K562 (cell line): Measurements from ENCODE around the gene RAP1GAP2. TPM values are rescaled to one million over a fixed set of nuclear protein-coding genes. Genes with fewer than 3 reads are reported as not detected.
A peak's percentile ranks its signal among the peaks of the same experiment; 100 is the strongest.

Experiments used
- ATAC-seq: fragments of 200-7000 bp; cut with Tn5 transposase; 3 replicates; pipeline ENCODE4 v1.9.1; 2020; ENCODE audit warnings: moderate library complexity
- BruUV-seq: library from RNA; stranded (reverse); fragments of 400-500 nt; replicated peaks from 2 replicates; lab custom pipeline; 2021; lab: Mats Ljungman, UMichigan
- CTCF ChIA-PET: fragments of 300-600 bp; formaldehyde crosslinking; extraction: SDS; loops from one replicate; lab custom pipeline; 2021; ENCODE audit warnings: low intra/inter-chr PET ratio; lab: Yijun Ruan, JAX
- POLR2A ChIA-PET: fragments of 300-600, 350-650 bp; sonication (Branson Sonifier 250); formaldehyde crosslinking; extraction: SDS; loops from one replicate; lab custom pipeline; 2021; ENCODE audit warnings: antibody characterized with exemption, inconsistent platforms; lab: Yijun Ruan, JAX
- DNase-seq, 4 experiments: peaks; one replicate each; pipeline versions ENCODE4 v3.0.0 to v3.0.0-alpha.2; 2011 to 2018; ENCODE audit warnings: low spot score in 3 of 4, mixed read lengths in 3 of 4; ENCODE audit errors: extremely low read depth in 1 of 4
- FAIRE-seq: peaks from 2 replicates; lab custom pipeline; 2011; peaks lifted over from hg19 to GRCh38; lab: Jason Lieb, UNC
- H2AFZ ChIP-seq: 2 replicates; pipeline ENCODE4 v1.6.0; 2011; ENCODE audit warnings: low read depth, low read length, control low read depth, inconsistent platforms
- H3K27ac ChIP-seq: fragments of 200-600 bp; 3 replicates; pipeline ENCODE4 v1.8.0; 2011; ENCODE audit warnings: low read depth, mild to moderate bottlenecking, control low read depth, inconsistent platforms, low read length, moderate library complexity, mixed read lengths; ENCODE audit errors: extremely low read depth
- H3K27me3 ChIP-seq, 2 experiments: fragments of 300-600 bp in 1 of 2; 2 replicates in 1 of 2; 3 replicates in 1 of 2; pipeline versions ENCODE4 v1.6.0 to v1.8.0; 2011; ENCODE audit warnings: inconsistent platforms in 2 of 2, low read length in 2 of 2, mild to moderate bottlenecking in 1 of 2, mixed read lengths in 1 of 2, moderate library complexity in 1 of 2; ENCODE audit not compliant: control insufficient read depth in 2 of 2, insufficient read depth in 2 of 2
- H3K36me3 ChIP-seq: fragments of 300-600 bp; 3 replicates; pipeline ENCODE4 v1.8.0; 2011; ENCODE audit warnings: mild to moderate bottlenecking, low read length, inconsistent platforms; ENCODE audit not compliant: control insufficient read depth, insufficient read depth
- H3K4me1 ChIP-seq, 2 experiments: fragments of 200-600 bp in 1 of 2; replicated peaks in 1 of 2; 2 replicates in 1 of 2; 3 replicates in 1 of 2; pipeline versions ENCODE4 v1.5.1 to v1.8.0; 2011; ENCODE audit warnings: inconsistent platforms in 2 of 2, low read length in 2 of 2, mild to moderate bottlenecking in 1 of 2, mixed read lengths in 1 of 2, moderate library complexity in 1 of 2; ENCODE audit not compliant: control insufficient read depth in 2 of 2, insufficient read depth in 2 of 2
- H3K4me2 ChIP-seq: 2 replicates; pipeline ENCODE4 v1.6.1; 2011; ENCODE audit warnings: low read length, control low read depth, inconsistent platforms, mixed read lengths; ENCODE audit not compliant: insufficient read depth
- H3K4me3 ChIP-seq: fragments of 200-600 bp; sonication (generic), shearing (Covaris generic); 2 replicates; pipeline ENCODE4 v1.5.1; 2016; ENCODE audit warnings: control low read depth, inconsistent platforms
- H3K79me2 ChIP-seq: fragments of 200-600 bp; 3 replicates; pipeline ENCODE4 v1.8.0; 2011; ENCODE audit warnings: low read length, inconsistent platforms; ENCODE audit not compliant: control insufficient read depth, insufficient read depth
- H3K9ac ChIP-seq, 2 experiments: 2 replicates each; pipeline versions ENCODE4 v1.6.0 to v1.6.1; 2011; ENCODE audit warnings: low read depth in 2 of 2, low read length in 2 of 2, control low read depth in 1 of 2, inconsistent platforms in 1 of 2, mild to moderate bottlenecking in 1 of 2, mixed read lengths in 1 of 2; ENCODE audit not compliant: insufficient read depth in 1 of 2
- H3K9me1 ChIP-seq: one replicate; pipeline ENCODE4 v1.6.0; 2011; ENCODE audit warnings: inconsistent platforms, mild to moderate bottlenecking, low read length, moderate library complexity; ENCODE audit not compliant: control insufficient read depth, insufficient read depth
- H3K9me3 ChIP-seq: replicated peaks from 2 replicates; pipeline ENCODE4 v1.5.1; 2011; ENCODE audit warnings: low read depth, low read length, inconsistent platforms; ENCODE audit not compliant: control insufficient read depth, insufficient read depth
- H4K20me1 ChIP-seq: replicated peaks from 2 replicates; pipeline ENCODE4 v1.6.1; 2011; ENCODE audit warnings: low read length, inconsistent platforms, mixed read lengths; ENCODE audit not compliant: control insufficient read depth, insufficient read depth
- PKNOX1 ChIP-seq: fragments of 450-650 bp; IDR thresholded peaks from 2 replicates; pipeline ENCODE4 v1.6.1; 2016
- RFX1 ChIP-seq: fragments of 450-650 bp; IDR thresholded peaks from 2 replicates; pipeline ENCODE4 v1.6.1; 2016; ENCODE audit warnings: mild to moderate bottlenecking, moderate library complexity
- WGBS: fragments of 100-300 bp; shearing (Covaris generic); methylation state at CpG from one replicate; pipeline ENCODE4 v1.1.6; 2016; ENCODE audit warnings: low coverage, mixed read lengths; ENCODE audit not compliant: insufficient coverage; ENCODE audit errors: missing lambda C conversion rate; 5-methylcytosine and 5-hydroxymethylcytosine counted together
- in situ Hi-C: fragments of 300-500 bp; cut with MboI; formaldehyde crosslinking; loops from 4 replicates; pipeline ENCODE4 v1.15.0; 2018; ENCODE audit warnings: inconsistent platforms, mixed read lengths
- intact Hi-C: fragments of 100-400 bp; cut with micrococcal nuclease; formaldehyde crosslinking; loops from 2 replicates; pipeline ENCODE4 v1.14.2; 2022
- polyA plus RNA-seq, 8 experiments: library from polyadenylated mRNA; depleted of rRNA in 4 of 8; stranded (reverse) in 5 of 8; unstranded in 3 of 8; fragments of >200 nt; fragmentation: Nextera tagmentation in 2 of 8; fragmentation: Illumina TruSeq in 1 of 8; extraction: Ambion mirVana in 2 of 8; extraction: Trizol in 1 of 8; gene quantifications; 2 replicates each; pipeline versions ENCODE4 v1.2.1 to v1.2.3, GENCODE V29; 2011 to 2014; ENCODE audit warnings: inconsistent platforms in 1 of 8, missing spikeins in 1 of 8
- total RNA-seq, 7 experiments: library from RNA; depleted of rRNA in 6 of 7; stranded (reverse); fragments of >200 nt in 6 of 7; fragmentation: Illumina TruSeq in 2 of 7; extraction: Trizol in 2 of 7; gene quantifications; 2 replicates each; pipeline versions ENCODE4 v1.2.1 to v1.2.3, GENCODE V29; 2011 to 2021; ENCODE audit warnings: low replicate concordance in 1 of 7
- TF ChIP-seq, protein P1 (sequence below): fragments of 450-650 bp; IDR thresholded peaks from 2 replicates; pipeline ENCODE4 v1.6.1; 2016; ENCODE audit warnings: low read depth
- TF ChIP-seq, protein P2 (sequence below): IDR thresholded peaks from 2 replicates; pipeline ENCODE4 v1.6.1; 2014; ENCODE audit warnings: antibody characterized with exemption

RAP1GAP2 gene
- total and polyA plus RNA-seq, 9 of the 15 experiments (the other 6 are each of a cell fraction or from before 2014, with no cell fraction given) = 0.01 to 1.3 (median 0.42) TPM; not detected in 1

- Histone ChIP-seq H3K4me2 (no peak overlapping the region), H3K27me3 (peaks cover 0 to 18% of the 10 kb centered on the region in 2 experiments; a peak in 3 of 5 replicates), H3K79me2 (no peaks in the 10 kb centered on the region), H3K4me3 (no peak overlapping the region), H3K4me1 (peaks cover 3 to 5% of the 10 kb centered on the region in 2 experiments; a peak in 3 of 5 replicates), H3K27ac (no peak overlapping the region), H3K9ac (no peak overlapping the region), H3K36me3 (no peaks in the 10 kb centered on the region), H3K9me1 (no peaks in the 10 kb centered on the region), H3K9me3 (no peaks in the 10 kb centered on the region), H4K20me1 (peaks cover 16% of the 10 kb centered on the region; the same call in 1 of the 2 replicates), H2AFZ (no peak overlapping the region)
- DNase-seq (no peak), ATAC-seq (no peak), FAIRE-seq (no peak)
- BruUV-seq = no TSS peak
- ChIA-PET CTCF (no interaction called here), POLR2A (no interaction called here)
- TF ChIP-seq RFX1 (peak; percentile 66), PKNOX1 (no peak)
- intact Hi-C loops (no loop called here), in situ Hi-C loops (no loop called here)
- 8% methylated on average over 11 of the region's 17 CpGs for whole genome bisulfite sequencing
Measured at GRCh38 chr17:2815781-2816185, 19.5 kb downstream of the RAP1GAP2 start.

- H3K9me3 ChIP-seq = no peaks in the 10 kb centered on the region
- H3K4me2 ChIP-seq = no peak overlapping the region
- H2AFZ ChIP-seq = no peak overlapping the region
- in situ Hi-C loops (no loop called here), intact Hi-C loops (no loop called here)
- BruUV-seq = no TSS peak
- DNase-seq (no peak), FAIRE-seq (no peak), ATAC-seq (no peak)
- POLR2A ChIA-PET = no interaction called here
- no peaks in the 10 kb centered on the region for H3K79me2 ChIP-seq
- H3K9me1 ChIP-seq = no peaks in the 10 kb centered on the region
- peaks cover under 1 to 16% of the 10 kb centered on the region in 2 experiments; a peak in 3 of 5 replicates for H3K27me3 ChIP-seq
- no peak overlapping the region for H3K27ac ChIP-seq
- peaks cover 3 to 4% of the 10 kb centered on the region in 2 experiments; a peak in 3 of 5 replicates for H3K4me1 ChIP-seq
- no peak overlapping the region for H3K9ac ChIP-seq
- H3K4me3 ChIP-seq = no peak overlapping the region
- CTCF ChIA-PET = no interaction called here
- whole genome bisulfite sequencing = 7% methylated on average over 2 of the region's 4 CpGs
- H4K20me1 ChIP-seq = peaks cover 12% of the 10 kb centered on the region; the same call in 1 of the 2 replicates
- no peaks in the 10 kb centered on the region for H3K36me3 ChIP-seq
- TF ChIP-seq, protein P1, sequence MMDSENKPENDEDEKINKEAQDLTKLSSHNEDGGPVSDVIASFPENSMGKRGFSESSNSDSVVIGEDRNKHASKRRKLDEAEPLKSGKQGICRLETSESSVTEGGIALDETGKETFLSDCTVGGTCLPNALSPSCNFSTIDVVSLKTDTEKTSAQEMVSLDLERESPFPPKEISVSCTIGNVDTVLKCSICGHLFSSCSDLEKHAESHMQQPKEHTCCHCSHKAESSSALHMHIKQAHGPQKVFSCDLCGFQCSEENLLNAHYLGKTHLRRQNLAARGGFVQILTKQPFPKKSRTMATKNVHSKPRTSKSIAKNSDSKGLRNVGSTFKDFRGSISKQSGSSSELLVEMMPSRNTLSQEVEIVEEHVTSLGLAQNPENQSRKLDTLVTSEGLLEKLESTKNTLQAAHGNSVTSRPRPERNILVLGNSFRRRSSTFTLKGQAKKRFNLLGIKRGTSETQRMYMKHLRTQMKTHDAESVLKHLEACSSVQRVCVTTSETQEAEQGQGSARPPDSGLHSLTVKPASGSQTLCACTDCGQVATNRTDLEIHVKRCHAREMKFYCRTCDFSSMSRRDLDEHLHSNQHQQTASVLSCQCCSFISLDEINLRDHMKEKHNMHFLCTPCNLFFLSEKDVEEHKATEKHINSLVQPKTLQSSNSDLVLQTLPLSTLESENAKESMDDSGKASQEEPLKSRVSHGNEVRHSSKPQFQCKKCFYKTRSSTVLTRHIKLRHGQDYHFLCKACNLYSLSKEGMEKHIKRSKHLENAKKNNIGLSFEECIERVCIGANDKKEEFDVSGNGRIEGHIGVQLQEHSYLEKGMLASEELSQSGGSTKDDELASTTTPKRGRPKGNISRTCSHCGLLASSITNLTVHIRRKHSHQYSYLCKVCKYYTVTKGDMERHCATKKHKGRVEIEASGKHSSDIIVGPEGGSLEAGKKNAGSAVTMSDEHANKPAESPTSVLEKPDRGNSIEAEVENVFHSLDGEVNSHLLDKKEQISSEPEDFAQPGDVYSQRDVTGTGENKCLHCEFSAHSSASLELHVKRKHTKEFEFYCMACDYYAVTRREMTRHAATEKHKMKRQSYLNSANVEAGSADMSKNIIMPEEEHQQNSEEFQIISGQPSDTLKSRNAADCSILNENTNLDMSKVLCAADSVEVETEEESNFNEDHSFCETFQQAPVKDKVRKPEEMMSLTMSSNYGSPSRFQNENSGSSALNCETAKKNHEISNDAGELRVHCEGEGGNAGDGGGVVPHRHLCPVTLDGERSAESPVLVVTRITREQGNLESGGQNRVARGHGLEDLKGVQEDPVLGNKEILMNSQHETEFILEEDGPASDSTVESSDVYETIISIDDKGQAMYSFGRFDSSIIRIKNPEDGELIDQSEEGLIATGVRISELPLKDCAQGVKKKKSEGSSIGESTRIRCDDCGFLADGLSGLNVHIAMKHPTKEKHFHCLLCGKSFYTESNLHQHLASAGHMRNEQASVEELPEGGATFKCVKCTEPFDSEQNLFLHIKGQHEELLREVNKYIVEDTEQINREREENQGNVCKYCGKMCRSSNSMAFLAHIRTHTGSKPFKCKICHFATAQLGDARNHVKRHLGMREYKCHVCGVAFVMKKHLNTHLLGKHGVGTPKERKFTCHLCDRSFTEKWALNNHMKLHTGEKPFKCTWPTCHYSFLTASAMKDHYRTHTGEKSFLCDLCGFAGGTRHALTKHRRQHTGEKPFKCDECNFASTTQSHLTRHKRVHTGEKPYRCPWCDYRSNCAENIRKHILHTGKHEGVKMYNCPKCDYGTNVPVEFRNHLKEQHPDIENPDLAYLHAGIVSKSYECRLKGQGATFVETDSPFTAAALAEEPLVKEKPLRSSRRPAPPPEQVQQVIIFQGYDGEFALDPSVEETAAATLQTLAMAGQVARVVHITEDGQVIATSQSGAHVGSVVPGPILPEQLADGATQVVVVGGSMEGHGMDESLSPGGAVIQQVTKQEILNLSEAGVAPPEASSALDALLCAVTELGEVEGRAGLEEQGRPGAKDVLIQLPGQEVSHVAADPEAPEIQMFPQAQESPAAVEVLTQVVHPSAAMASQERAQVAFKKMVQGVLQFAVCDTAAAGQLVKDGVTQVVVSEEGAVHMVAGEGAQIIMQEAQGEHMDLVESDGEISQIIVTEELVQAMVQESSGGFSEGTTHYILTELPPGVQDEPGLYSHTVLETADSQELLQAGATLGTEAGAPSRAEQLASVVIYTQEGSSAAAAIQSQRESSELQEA = no peak
- TF ChIP-seq, protein P2, sequence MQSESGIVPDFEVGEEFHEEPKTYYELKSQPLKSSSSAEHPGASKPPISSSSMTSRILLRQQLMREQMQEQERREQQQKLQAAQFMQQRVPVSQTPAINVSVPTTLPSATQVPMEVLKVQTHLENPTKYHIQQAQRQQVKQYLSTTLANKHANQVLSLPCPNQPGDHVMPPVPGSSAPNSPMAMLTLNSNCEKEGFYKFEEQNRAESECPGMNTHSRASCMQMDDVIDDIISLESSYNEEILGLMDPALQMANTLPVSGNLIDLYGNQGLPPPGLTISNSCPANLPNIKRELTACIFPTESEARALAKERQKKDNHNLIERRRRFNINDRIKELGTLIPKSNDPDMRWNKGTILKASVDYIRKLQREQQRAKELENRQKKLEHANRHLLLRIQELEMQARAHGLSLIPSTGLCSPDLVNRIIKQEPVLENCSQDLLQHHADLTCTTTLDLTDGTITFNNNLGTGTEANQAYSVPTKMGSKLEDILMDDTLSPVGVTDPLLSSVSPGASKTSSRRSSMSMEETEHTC = no peak
Measured at GRCh38 chr17:2816688-2817087, 20.4 kb downstream of the RAP1GAP2 start.
